ENCODE results near the gene ADAM10. TPM values are rescaled to one million over a fixed set of nuclear protein-coding genes. Genes with fewer than 3 reads are reported as not detected.

Gene ADAM10
- total and polyA plus RNA-seq, 2 of the 4 experiments (the other 2 are of a cell fraction), result 110 to 185 TPM

GRCh38 chr15:58697220-58697619 lies 52.3 kb downstream of the ADAM10 start:
- ATAC-seq (ENCODE audit: low read depth), result no peak
- CTCF ChIA-PET, result interaction anchor here (0.6 kb wide), 1 partner anchor 38 kb away, joined by 3 read pairs; no protein-coding TSS in a partner anchor

More at GRCh38 chr15:58697220-58697619, 52.3 kb downstream of the ADAM10 start:
- Histone ChIP-seq H2AK9ac (replicated peaks; ENCODE audit: low read depth, low read length, poor library complexity) (no peak overlapping the region), H2BK120ac (ENCODE audit: low read depth, low read length) (no peak overlapping the region), H2BK15ac (ENCODE audit: low read depth, low read length) (no peak overlapping the region), H3K27ac (ENCODE audit: insufficient read depth, low read length) (no peak overlapping the region), H3K9me1 (ENCODE audit: insufficient read depth, low read length) (peaks cover 10% of the 10 kb centered on the region; the same call in 1 of the 2 replicates), H4K91ac (ENCODE audit: insufficient read depth, low read depth, low read length) (no peak overlapping the region), H3K4me2 (ENCODE audit: low read depth, low read length) (no peak overlapping the region), H4K8ac (ENCODE audit: low read depth in 2 of 2, low read length in 2 of 2) (no peak overlapping the region), H2AFZ (replicated peaks; ENCODE audit: low read length, poor library complexity) (no peak overlapping the region), H2AK5ac (ENCODE audit: low read depth, low read length) (no peak overlapping the region), H3K14ac (replicated peaks; ENCODE audit: low read depth, low read length) (no peak overlapping the region), H3K36me3 (ENCODE audit: control insufficient read depth, insufficient read depth, low read length) (peaks cover 9% of the 10 kb centered on the region; the same call in 1 of the 2 replicates), H3K56ac (ENCODE audit: extremely low read depth, insufficient read depth, low read length) (no peak overlapping the region), H3K18ac (ENCODE audit: low read depth, low read length) (no peak overlapping the region), H3K4me1 (ENCODE audit: control insufficient read depth, insufficient read depth, low read length) (no peaks in the 10 kb centered on the region; the same call in 1 of the 2 replicates), H4K20me1 (ENCODE audit: insufficient read depth, low read length) (peaks cover 64% of the 10 kb centered on the region), H3K23ac (ENCODE audit: low read depth, low read length) (no peak overlapping the region), H3K9me3 (ENCODE audit: control insufficient read depth, insufficient read depth, low read length) (peaks cover 3% of the 10 kb centered on the region), H3K4me3 (ENCODE audit: insufficient read depth, low read depth, low read length) (no peak overlapping the region), H3K79me1 (ENCODE audit: low read depth in 1 of 2, low read length in 2 of 2) (peaks cover 40 to 75% of the 10 kb centered on the region in 2 experiments), H4K5ac (ENCODE audit: low read depth, low read length) (no peak overlapping the region), H2BK5ac (ENCODE audit: low read depth, low read length, poor library complexity, severe bottlenecking) (no peak overlapping the region), H3K9ac (ENCODE audit: low read depth, low read length) (no peak overlapping the region), H2BK20ac (ENCODE audit: low read depth, low read length) (no peak overlapping the region), H3K27me3 (ENCODE audit: control insufficient read depth, insufficient read depth, low read length) (no peaks in the 10 kb centered on the region), H3K4ac (ENCODE audit: low read depth, low read length) (no peak overlapping the region)
- POLR2A ChIA-PET (ENCODE audit: unreplicated experiment), result interaction anchor here (0.5 kb wide), 1 partner anchor 37 kb away, joined by 13 read pairs; no protein-coding TSS in a partner anchor
- intact Hi-C loops (cut with micrococcal nuclease), result loop anchor here (2.0 kb wide), 1 partner anchor 20 kb away; no protein-coding TSS in a partner anchor
- no peak for DNase-seq
- no peak for TF ChIP-seq USF2 (IDR thresholded peaks at IDR 0.05; ENCODE audit: low read depth, low read length)
- TF ChIP-seq NFE2L2 (IDR thresholded peaks at IDR 0.05; ENCODE audit: low read depth, low read length), result no peak
- no peak for TF ChIP-seq MAFK (IDR thresholded peaks at IDR 0.05; ENCODE audit: low read depth, low read length)
- TF ChIP-seq MAZ (IDR thresholded peaks at IDR 0.05; ENCODE audit: borderline replicate concordance, low read depth, low read length), result no peak
- TF ChIP-seq RCOR1 (IDR thresholded peaks at IDR 0.05; ENCODE audit: insufficient replicate concordance, low read length), result no peak
- no peak for TF ChIP-seq MXI1 (IDR thresholded peaks at IDR 0.05; ENCODE audit: borderline replicate concordance, low read depth, low read length)
- TF ChIP-seq CEBPB (IDR thresholded peaks at IDR 0.05; ENCODE audit: low read depth, low read length), result no peak
- no peak for TF ChIP-seq CTCF (conservative IDR thresholded peaks at IDR 0.05; ENCODE audit: low read depth, low read length)
- TF ChIP-seq POLR2A (IDR thresholded peaks at IDR 0.05; ENCODE audit: low read depth, low read length), result no peak
- no peak for TF ChIP-seq RFX5 (IDR thresholded peaks at IDR 0.05; ENCODE audit: low read depth, low read length)
- TF ChIP-seq BHLHE40 (IDR thresholded peaks at IDR 0.05; ENCODE audit: low read depth, low read length), result no peak
- TF ChIP-seq ELK1 (IDR thresholded peaks at IDR 0.05; ENCODE audit: borderline replicate concordance, low read depth, low read length), result no peak
- BruUV-seq (replicated peaks), result no TSS peak
- in situ Hi-C loops (cut with MboI; ENCODE audit: low sequenced_read_pairs), result no loop called here
- dilution Hi-C loops (cut with HindIII; ENCODE audit: low sequenced_read_pairs, unreplicated experiment), result no loop called here
- 100% methylated on average over 1 of the region's 2 CpGs; no CpG with 5 or more reads in 1 of the 2 experiments for WGBS, 2 experiments (ENCODE audit: extremely low coverage in 2 of 2, insufficient read length in 1 of 2)
